ENCODE data around the gene SLC22A23.

- TF ChIP-seq CTCF (IDR thresholded peaks at IDR 0.05) (no peak), EZH2 (IDR thresholded peaks at IDR 0.05; ENCODE audit: borderline replicate concordance, insufficient read depth, low read depth, low read length, poor library complexity, severe bottlenecking) (no peak)
Measured at GRCh38 chr6:3367630-3368029, 89.2 kb downstream of the SLC22A23 start.
